Natural killer cell (primary cell): ENCODE results near the gene NRAP. TPM values are rescaled to one million over a fixed set of nuclear protein-coding genes. Genes with fewer than 3 reads are reported as not detected.

Source experiments
- ATAC-seq, 3 donors: fragments of 150-1000 bp in 2 of 3; fragments of 200-7000 bp in 1 of 3; cut with Tn5 transposase; 1 replicate in 1 of 3; 2 replicates in 2 of 3; pipeline ENCODE4 v1.10.0; 2021; ENCODE audit warnings: mild to moderate bottlenecking in 2 of 3, moderate library complexity in 2 of 3
- DNase-seq, 2 donors: peaks; one replicate each; pipeline versions ENCODE4 v3.0.0 to v3.0.0-alpha.2; 2013 to 2021; ENCODE audit warnings: mixed read lengths in 1 of 2
- H3K27ac ChIP-seq: one replicate; pipeline ENCODE4 v1.5.1; 2013; ENCODE audit warnings: mild to moderate bottlenecking, low read length
- H3K27me3 ChIP-seq: one replicate; pipeline ENCODE4 v1.6.1; 2013; ENCODE audit warnings: low read length; ENCODE audit not compliant: control insufficient read depth, insufficient read depth
- H3K36me3 ChIP-seq: one replicate; pipeline ENCODE4 v1.6.1; 2013; ENCODE audit warnings: low read length; ENCODE audit not compliant: control insufficient read depth, insufficient read depth
- H3K4me1 ChIP-seq: one replicate; pipeline ENCODE4 v1.6.1; 2013; ENCODE audit warnings: low read length; ENCODE audit not compliant: control insufficient read depth, insufficient read depth
- H3K4me3 ChIP-seq: one replicate; pipeline ENCODE4 v1.5.1; 2013; ENCODE audit warnings: low read length
- H3K9me3 ChIP-seq: one replicate; pipeline ENCODE4 v1.6.1; 2013; ENCODE audit warnings: low read length; ENCODE audit not compliant: control insufficient read depth, insufficient read depth
- H3K27ac Mint-ChIP-seq, 2 donors: one replicate each; pipeline ENCODE4 v1.8.0; 2022; ENCODE audit warnings: mild to moderate bottlenecking in 2 of 2, mixed read lengths in 2 of 2, moderate library complexity in 1 of 2
- H3K27me3 Mint-ChIP-seq, 2 donors: one replicate each; pipeline ENCODE4 v1.8.0; 2022; ENCODE audit warnings: low read depth in 2 of 2, mixed read lengths in 2 of 2
- H3K36me3 Mint-ChIP-seq: one replicate; pipeline ENCODE4 v1.8.0; 2022; ENCODE audit warnings: mixed read lengths
- H3K4me1 Mint-ChIP-seq, 2 donors: one replicate each; pipeline ENCODE4 v1.8.0; 2022; ENCODE audit warnings: mixed read lengths in 2 of 2
- H3K4me3 Mint-ChIP-seq: one replicate; pipeline ENCODE4 v1.8.0; 2022; ENCODE audit warnings: mild to moderate bottlenecking, moderate library complexity, mixed read lengths
- H3K9me3 Mint-ChIP-seq, 2 donors: one replicate each; pipeline ENCODE4 v1.8.0; 2022; ENCODE audit warnings: mixed read lengths in 2 of 2
- WGBS: methylation state at CpG from one replicate; pipeline ENCODE4 v1.1.7; 2013; ENCODE audit warnings: missing lambda C conversion rate; ENCODE audit not compliant: insufficient coverage; 5-methylcytosine and 5-hydroxymethylcytosine counted together
- intact Hi-C: fragments of 100-400 bp; cut with micrococcal nuclease; formaldehyde crosslinking; loops from one replicate; pipeline ENCODE4 v1.14.2; 2022
- total RNA-seq, 4 donors: library from RNA; stranded (reverse); fragments of 120-200 nt in 1 of 4; gene quantifications; one replicate each; pipeline versions ENCODE4 v1.2.3 to v1.2.4, GENCODE V29; 2013 to 2022
- TF ChIP-seq, protein P1 (sequence below): fragments of 200-600 bp; IDR thresholded peaks from one replicate; pipeline ENCODE4 v1.8.0; 2022; ENCODE audit warnings: antibody characterized with exemption

Gene NRAP
- total RNA-seq, 3 donors from 2014 or later (not counting 1 experiment from before 2014, with no cell fraction given): not detected

DNA sequence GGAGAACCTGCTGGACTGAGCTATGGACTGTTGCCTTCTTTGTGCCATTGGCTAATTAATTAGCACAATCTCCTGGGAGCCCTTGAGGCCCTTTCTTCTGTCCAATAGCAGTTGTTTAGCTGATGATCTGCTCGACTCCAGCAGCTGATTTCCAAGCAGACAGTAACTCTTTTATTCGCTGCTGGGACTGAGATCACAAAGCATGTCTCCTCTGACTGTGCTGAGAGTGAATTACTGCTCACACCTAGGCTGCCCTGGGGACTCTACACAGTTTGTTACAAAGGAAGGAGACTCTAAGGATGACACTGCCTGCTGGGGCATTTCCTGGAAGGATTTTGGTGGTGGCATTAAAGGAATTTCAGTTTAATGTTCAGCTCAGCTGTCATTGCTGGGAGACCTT is 47.3 kb upstream of the NRAP start:
- WGBS: 88% methylated on average over 2 of the region's 2 CpGs
- Mint-ChIP-seq H3K4me3 (no peak overlapping the region), H3K4me1 (peaks cover 35 to 46% of the 10 kb centered on the region in 2 donors), H3K9me3 (no peaks in the 10 kb centered on the region), H3K27me3 (no peaks in the 10 kb centered on the region), H3K27ac (peak overlapping the region in 1 of 2 donors; percentile 20), H3K36me3 (no peaks in the 10 kb centered on the region)
- intact Hi-C loops: no loop called here
- H3K9me3 ChIP-seq: no peaks in the 10 kb centered on the region
- H3K4me1 ChIP-seq: no peaks in the 10 kb centered on the region
- H3K4me3 ChIP-seq: no peak overlapping the region
- H3K27ac ChIP-seq: no peak overlapping the region
- no peak for DNase-seq
- no peaks in the 10 kb centered on the region for H3K27me3 ChIP-seq
- TF ChIP-seq, protein P1, sequence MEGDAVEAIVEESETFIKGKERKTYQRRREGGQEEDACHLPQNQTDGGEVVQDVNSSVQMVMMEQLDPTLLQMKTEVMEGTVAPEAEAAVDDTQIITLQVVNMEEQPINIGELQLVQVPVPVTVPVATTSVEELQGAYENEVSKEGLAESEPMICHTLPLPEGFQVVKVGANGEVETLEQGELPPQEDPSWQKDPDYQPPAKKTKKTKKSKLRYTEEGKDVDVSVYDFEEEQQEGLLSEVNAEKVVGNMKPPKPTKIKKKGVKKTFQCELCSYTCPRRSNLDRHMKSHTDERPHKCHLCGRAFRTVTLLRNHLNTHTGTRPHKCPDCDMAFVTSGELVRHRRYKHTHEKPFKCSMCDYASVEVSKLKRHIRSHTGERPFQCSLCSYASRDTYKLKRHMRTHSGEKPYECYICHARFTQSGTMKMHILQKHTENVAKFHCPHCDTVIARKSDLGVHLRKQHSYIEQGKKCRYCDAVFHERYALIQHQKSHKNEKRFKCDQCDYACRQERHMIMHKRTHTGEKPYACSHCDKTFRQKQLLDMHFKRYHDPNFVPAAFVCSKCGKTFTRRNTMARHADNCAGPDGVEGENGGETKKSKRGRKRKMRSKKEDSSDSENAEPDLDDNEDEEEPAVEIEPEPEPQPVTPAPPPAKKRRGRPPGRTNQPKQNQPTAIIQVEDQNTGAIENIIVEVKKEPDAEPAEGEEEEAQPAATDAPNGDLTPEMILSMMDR: no peak
- peaks cover 3% of the 10 kb centered on the region for H3K36me3 ChIP-seq
- ATAC-seq: no peak

DNA sequence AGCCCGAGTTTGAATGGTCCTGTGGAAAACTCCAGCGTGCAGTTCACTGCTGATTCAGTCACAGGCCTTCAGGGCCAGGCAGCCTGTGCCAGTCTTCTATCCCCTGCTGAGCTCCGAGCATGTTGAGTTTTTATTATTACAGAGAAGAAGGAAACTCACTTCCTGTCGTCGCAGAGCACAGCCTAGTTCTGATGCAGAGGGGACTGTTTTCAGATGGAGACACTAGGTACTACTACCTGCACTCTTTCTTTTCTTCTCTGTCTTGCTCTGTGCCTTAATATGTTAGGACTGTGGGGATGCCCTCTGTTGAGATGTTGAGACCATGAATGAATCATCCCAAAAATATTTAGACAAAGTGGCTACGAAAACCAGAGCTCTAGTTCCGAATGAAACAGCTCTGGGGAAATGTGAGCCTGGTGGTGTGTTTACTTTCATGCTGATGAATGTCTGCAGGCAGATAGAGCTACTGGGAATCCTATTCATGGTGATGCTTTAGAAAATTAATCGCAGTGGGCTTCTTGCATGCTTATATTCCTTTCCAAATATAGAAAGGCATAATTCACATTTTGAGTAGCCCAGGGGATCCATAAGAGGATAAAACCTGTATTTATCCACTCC is 45.5 kb upstream of the NRAP start:
- intact Hi-C loops: no loop called here
- Mint-ChIP-seq H3K9me3 (no peaks in the 10 kb centered on the region), H3K4me1 (peaks cover 35 to 48% of the 10 kb centered on the region in 2 donors), H3K27ac (peak overlapping the region in 1 of 2 donors; percentile 44), H3K4me3 (no peak overlapping the region), H3K27me3 (no peaks in the 10 kb centered on the region), H3K36me3 (no peaks in the 10 kb centered on the region)
- H3K36me3 ChIP-seq: peaks cover 3% of the 10 kb centered on the region
- H3K4me3 ChIP-seq: no peak overlapping the region
- no peaks in the 10 kb centered on the region for H3K27me3 ChIP-seq
- no peaks in the 10 kb centered on the region for H3K4me1 ChIP-seq
- ATAC-seq: no peak
- no peak overlapping the region for H3K27ac ChIP-seq
- H3K9me3 ChIP-seq: no peaks in the 10 kb centered on the region
- DNase-seq: no peak
- WGBS: 68% methylated on average over 7 of the region's 8 CpGs
- TF ChIP-seq, protein P1: no peak

DNA sequence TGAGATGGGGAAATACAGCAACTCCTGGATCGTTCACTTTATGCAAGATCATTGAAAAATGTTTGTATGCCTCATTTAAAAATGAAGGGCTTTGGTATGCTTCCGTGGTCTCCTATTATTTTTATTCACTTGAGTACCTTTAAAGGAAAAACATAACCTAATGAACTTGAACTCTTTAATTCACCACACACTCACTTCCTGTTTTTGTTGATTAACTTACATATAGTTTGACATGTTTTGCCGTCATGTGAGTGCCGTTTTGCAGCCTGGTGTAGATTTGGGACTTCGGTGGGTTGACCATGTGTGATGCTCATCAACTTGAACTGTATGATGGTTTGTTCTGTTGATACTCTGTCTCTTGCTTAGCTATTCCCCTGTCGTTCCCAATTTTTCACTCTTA is 44.8 kb upstream of the NRAP start:
- Histone ChIP-seq H3K4me1 (no peaks in the 10 kb centered on the region), H3K4me3 (no peak overlapping the region), H3K27me3 (no peaks in the 10 kb centered on the region), H3K9me3 (no peaks in the 10 kb centered on the region), H3K36me3 (peaks cover 3% of the 10 kb centered on the region), H3K27ac (no peak overlapping the region)
- 92% methylated on average over 5 of the region's 6 CpGs for WGBS
- no peak overlapping the region for H3K4me3 Mint-ChIP-seq
- TF ChIP-seq, protein P1: no peak
- no peaks in the 10 kb centered on the region for H3K9me3 Mint-ChIP-seq
- ATAC-seq (no peak), DNase-seq (no peak)
- no peaks in the 10 kb centered on the region for H3K27me3 Mint-ChIP-seq
- intact Hi-C loops: no loop called here
- peak overlapping the region in 1 of 2 donors; percentile 44 for H3K27ac Mint-ChIP-seq
- H3K36me3 Mint-ChIP-seq: no peaks in the 10 kb centered on the region
- H3K4me1 Mint-ChIP-seq: peaks cover 35 to 48% of the 10 kb centered on the region in 2 donors

DNA sequence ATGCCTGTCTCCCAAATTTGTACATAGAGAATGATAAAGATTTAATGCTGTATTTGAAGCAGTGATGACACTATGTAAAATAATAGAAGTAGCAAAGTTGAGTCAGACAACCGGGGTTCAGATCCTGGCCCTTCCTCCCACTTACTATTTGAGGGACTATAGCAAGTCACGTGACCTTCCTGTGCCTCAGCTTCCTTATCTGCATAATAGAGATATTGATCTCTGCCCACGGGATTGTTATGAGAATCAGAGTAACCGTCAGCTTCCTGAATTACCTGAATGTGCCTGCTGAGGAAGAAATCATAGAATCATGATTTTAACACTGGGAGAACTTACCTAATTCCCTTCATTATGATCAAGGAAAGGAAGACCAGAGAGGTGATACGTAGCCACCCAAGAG is 42.8 kb upstream of the NRAP start:
- intact Hi-C loops: no loop called here
- Histone ChIP-seq H3K27ac (no peak overlapping the region), H3K36me3 (peaks cover 3% of the 10 kb centered on the region), H3K4me1 (no peaks in the 10 kb centered on the region), H3K4me3 (no peak overlapping the region), H3K27me3 (no peaks in the 10 kb centered on the region), H3K9me3 (no peaks in the 10 kb centered on the region)
- H3K4me1 Mint-ChIP-seq: peaks cover 35 to 49% of the 10 kb centered on the region in 2 donors
- TF ChIP-seq, protein P1: no peak
- DNase-seq (no peak), ATAC-seq (no peak)
- H3K4me3 Mint-ChIP-seq: no peak overlapping the region
- H3K36me3 Mint-ChIP-seq: no peaks in the 10 kb centered on the region
- H3K27me3 Mint-ChIP-seq: no peaks in the 10 kb centered on the region
- WGBS: 72% methylated on average over 5 of the region's 5 CpGs
- no peak overlapping the region for H3K27ac Mint-ChIP-seq
- H3K9me3 Mint-ChIP-seq: no peaks in the 10 kb centered on the region
